Right cardiac atrium (tissue), 5 donors: ENCODE data around the gene GADD45GIP1. TPM values are rescaled to one million over a fixed set of nuclear protein-coding genes. Genes with fewer than 3 reads are reported as not detected.
"Not testable (repeated sequence)": the region's sequence is repeated elsewhere in the genome, so short reads cannot be mapped to it uniquely, and the experiment has no call there.

ENCODE experiments used
- ATAC-seq, 2 donors: fragments of 200-7000 bp; cut with Tn5 transposase; one replicate each; pipeline versions ENCODE4 v1.8.0 to v1.9.1; 2020; ENCODE audit warnings: moderate library complexity in 2 of 2, mild to moderate bottlenecking in 1 of 2
- DNase-seq, 3 donors: peaks; one replicate each; pipeline ENCODE4 v3.0.0-alpha.2; 2020
- H3K27ac ChIP-seq: one replicate; pipeline ENCODE4 v1.5.1; 2013; ENCODE audit warnings: mild to moderate bottlenecking, low read length, control low read depth, moderate library complexity
- H3K27me3 ChIP-seq: one replicate; pipeline ENCODE4 v1.6.1; 2013; ENCODE audit not compliant: control insufficient read depth, insufficient read depth
- H3K4me1 ChIP-seq: one replicate; pipeline ENCODE4 v1.6.1; 2013; ENCODE audit warnings: low read length; ENCODE audit not compliant: control insufficient read depth, insufficient read depth
- H3K4me3 ChIP-seq: one replicate; pipeline ENCODE4 v1.5.1; 2013; ENCODE audit warnings: low read length, control low read depth
- H3K9me3 ChIP-seq: one replicate; pipeline ENCODE4 v1.6.1; 2013; ENCODE audit warnings: low read length; ENCODE audit not compliant: control insufficient read depth
- WGBS: extraction: QIAGEN DNeasy Blood & Tissue Kit; methylation state at CpG from one replicate; pipeline ENCODE4 v1.1.7; 2013; 5-methylcytosine and 5-hydroxymethylcytosine counted together
- intact Hi-C, 4 donors: fragments of 100-400 bp; cut with DNase I; formaldehyde crosslinking; loops; one replicate each; pipeline versions ENCODE4 v1.11.0 to v1.14.0; 2022 to 2023
- polyA plus RNA-seq: library from polyadenylated mRNA; stranded (reverse); fragments of 200-250 nt; gene quantifications from one replicate; pipeline ENCODE4 v1.2.3, GENCODE V29; 2013
- total RNA-seq, 4 donors: library from RNA; stranded (reverse); fragmentation: NEBNext Ultra II Directional; extraction: Animal tissue kit (Norgen Biotek cat#: 25700); gene quantifications; one replicate each; pipeline ENCODE4 v1.2.1, GENCODE V29; 2021
- donor health status: healthy with polysubstance abuse.
- donor health status: DM: no; HTN: yes; CAD: no.
- donor health status: DM: no; HTN: no; CAD: no.
- donor health status: DM: no; HTN: yes; CAD: no; lungs with severe emphysema.
- donor health status: DM: yes; HTN: yes; CAD: no.

GADD45GIP1 gene
- total and polyA plus RNA-seq, 5 donors = 24.3 to 64.5 (median 32.1) TPM

GRCh38 chr19:12959481-12959880 lies 2.5 kb upstream of the GADD45GIP1 start:
- DNase-seq = no peak
- H3K27ac ChIP-seq = no peak overlapping the region
- intact Hi-C loops = no loop called here
- H3K9me3 ChIP-seq = no peaks in the 10 kb centered on the region
- H3K4me1 ChIP-seq = no peaks in the 10 kb centered on the region
- no peaks in the 10 kb centered on the region for H3K27me3 ChIP-seq
- 69% methylated on average over 6 of the region's 6 CpGs for WGBS
- no peak overlapping the region for H3K4me3 ChIP-seq
- ATAC-seq = no peak

DNA sequence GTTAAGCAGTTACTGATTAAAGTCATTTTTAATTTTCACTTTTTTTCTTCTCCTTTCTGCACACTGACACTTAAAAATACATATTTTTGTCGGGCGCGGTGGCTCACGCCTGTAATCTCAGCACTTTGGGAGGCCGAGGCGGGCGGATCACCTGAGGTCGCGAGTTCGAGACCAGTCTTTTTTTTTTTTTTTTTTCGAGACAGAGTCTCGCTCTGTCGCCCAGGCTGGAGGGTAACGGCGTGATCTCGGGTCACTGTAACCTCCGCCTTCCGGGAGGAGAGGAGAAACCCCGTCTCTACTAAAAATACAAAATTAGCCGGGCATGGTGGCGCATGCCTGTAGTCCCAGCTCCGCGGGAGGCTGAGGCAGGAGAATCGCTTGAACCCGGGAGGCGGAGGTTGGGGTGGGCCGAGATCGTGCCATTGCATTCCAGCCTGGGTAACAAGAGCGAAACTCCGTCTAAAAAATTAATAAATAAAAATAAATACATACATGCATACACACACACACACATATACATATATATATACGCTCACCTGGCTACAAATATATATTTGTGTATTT lies 448 bp upstream of the GADD45GIP1 start:
- H3K4me1 ChIP-seq, H3K9me3 ChIP-seq, intact Hi-C loops, H3K27me3 ChIP-seq: not testable (repeated sequence)
- 32% methylated on average over 31 of the region's 31 CpGs for WGBS
- peak in 2 of 3 donors; percentile 59 to 68 for DNase-seq
- peak overlapping the region; percentile 62 for H3K27ac ChIP-seq
- H3K4me3 ChIP-seq = peak overlapping the region; percentile 71
- ATAC-seq = peak in 1 of 2 donors; percentile 6

DNA sequence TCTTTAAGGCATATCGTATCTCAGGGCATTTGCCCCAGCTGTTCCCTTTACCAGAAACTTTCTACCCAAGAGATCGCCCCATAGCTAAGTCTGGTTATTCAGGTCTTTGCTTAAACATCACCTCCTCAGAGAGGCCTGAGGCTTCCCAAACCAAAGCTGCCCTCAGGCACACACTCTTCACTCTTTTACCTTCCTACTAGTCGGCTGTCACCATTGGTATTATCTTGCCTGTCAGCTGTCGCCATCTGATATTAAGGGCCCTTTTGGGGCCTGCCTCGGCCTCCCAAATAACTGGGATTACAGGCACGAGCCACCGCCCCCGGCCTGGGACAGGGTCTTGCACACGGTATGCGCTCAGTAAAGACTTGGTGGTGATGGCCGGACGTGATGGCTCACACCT lies 1.0 kb downstream of the GADD45GIP1 start:
- intact Hi-C loops = no loop called here
- Histone ChIP-seq H3K4me1 (peaks cover 7% of the 10 kb centered on the region), H3K27me3 (no peaks in the 10 kb centered on the region), H3K9me3 (no peaks in the 10 kb centered on the region), H3K4me3 (no peak overlapping the region), H3K27ac (no peak overlapping the region)
- 55% methylated on average over 12 of the region's 12 CpGs for WGBS
- DNase-seq (no peak), ATAC-seq (no peak)

DNA sequence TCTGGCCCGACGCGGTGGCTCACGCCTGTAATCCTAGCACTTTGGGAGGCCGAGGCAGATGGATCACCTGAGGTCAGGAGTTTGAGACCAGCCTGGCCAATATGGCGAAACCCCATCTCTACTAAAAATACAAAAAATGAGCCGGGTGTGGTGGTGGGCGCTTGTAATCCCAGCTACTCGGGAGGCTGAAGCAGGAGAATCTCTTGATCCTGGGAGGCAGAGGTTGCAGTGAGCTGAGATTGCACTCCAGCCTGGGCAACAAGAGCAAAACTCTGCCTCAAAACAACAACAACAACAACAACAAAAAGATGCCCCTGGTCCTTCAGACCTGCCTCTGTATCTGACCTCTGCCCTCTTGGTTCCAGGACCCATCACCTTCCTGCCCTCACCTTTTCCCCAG lies 1.4 kb downstream of the GADD45GIP1 start:
- H3K4me1 ChIP-seq, intact Hi-C loops, H3K9me3 ChIP-seq, ATAC-seq, DNase-seq, H3K4me3 ChIP-seq, H3K27ac ChIP-seq, H3K27me3 ChIP-seq: not testable (repeated sequence)
- WGBS = 86% methylated on average over 9 of the region's 9 CpGs

DNA sequence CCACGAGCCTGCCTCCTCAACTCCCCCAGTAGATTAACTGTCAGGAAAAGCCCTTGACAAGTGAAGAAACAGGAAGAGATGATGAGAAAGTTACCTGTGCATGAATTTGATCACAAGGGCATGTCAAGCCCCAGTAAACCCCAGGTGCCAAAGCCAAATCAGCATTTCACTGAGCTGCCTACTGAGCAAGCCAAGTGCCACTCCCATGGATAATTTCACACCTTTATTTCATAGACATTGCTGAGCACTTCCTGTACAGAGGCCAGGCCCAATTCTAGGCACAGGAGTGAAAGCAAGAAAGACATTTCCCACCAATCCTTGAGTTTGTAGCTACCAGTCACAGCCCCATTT lies 2.4 kb downstream of the GADD45GIP1 start:
- ATAC-seq (no peak), DNase-seq (no peak)
- no peaks in the 10 kb centered on the region for H3K27me3 ChIP-seq
- no peak overlapping the region for H3K27ac ChIP-seq
- H3K9me3 ChIP-seq = no peaks in the 10 kb centered on the region
- WGBS = 13% methylated on average over 1 of the region's 1 CpG
- peaks cover 7% of the 10 kb centered on the region for H3K4me1 ChIP-seq
- H3K4me3 ChIP-seq = no peak overlapping the region
- intact Hi-C loops = no loop called here

GRCh38 chr19:12953799-12954611 lies 3.0 kb downstream of the GADD45GIP1 start:
- Histone ChIP-seq H3K4me1 (peaks cover 7% of the 10 kb centered on the region), H3K9me3 (no peaks in the 10 kb centered on the region), H3K27me3 (no peaks in the 10 kb centered on the region), H3K27ac (peak overlapping the region; percentile 55), H3K4me3 (no peak overlapping the region)
- DNase-seq = no peak
- ATAC-seq = no peak
- 49% methylated on average over 12 of the region's 12 CpGs for WGBS
- intact Hi-C loops = no loop called here

DNA sequence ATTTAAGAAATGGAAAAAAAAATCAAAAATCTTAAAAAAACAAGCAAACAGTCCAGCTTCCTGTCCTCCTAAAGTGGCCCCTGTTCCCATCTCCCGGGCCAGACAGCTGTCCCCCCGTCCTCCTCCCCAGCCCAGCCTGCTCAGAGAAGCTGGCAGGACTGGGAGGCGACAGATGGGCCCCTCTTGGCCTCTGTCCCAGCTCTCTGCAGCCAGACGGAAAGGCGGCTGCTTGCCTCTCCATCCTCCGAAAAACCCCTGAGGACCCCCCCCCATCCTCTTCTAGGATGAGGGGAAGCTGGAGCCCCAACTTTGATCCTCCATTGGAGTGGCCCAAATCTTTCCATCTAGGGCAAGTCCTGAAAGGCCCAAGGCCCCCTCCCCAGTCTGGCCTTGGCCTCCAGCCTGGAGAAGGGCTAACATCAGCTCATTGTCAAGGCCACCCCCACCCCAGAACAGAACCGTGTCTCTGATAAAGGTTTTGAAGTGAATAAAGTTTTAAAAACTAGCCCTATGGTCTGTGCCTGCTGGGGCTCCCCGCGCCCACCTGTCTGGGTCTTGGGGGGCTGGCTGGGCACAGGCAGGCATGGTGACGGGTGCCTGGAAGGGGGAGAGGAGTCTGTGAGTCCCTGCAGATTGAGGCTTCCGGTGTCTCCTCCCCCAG lies 3.8 kb downstream of the GADD45GIP1 start:
- no peaks in the 10 kb centered on the region for H3K27me3 ChIP-seq
- H3K4me1 ChIP-seq = peaks cover 7% of the 10 kb centered on the region
- ATAC-seq (peak; percentile 19 to 49), DNase-seq (peak; percentile 72 to 81 (median 78))
- no peaks in the 10 kb centered on the region for H3K9me3 ChIP-seq
- H3K27ac ChIP-seq = peak overlapping the region; percentile 55
- no peak overlapping the region for H3K4me3 ChIP-seq
- intact Hi-C loops = no loop called here
- 24% methylated on average over 11 of the region's 11 CpGs for WGBS

- intact Hi-C loops = no loop called here
- DNase-seq = peak in 1 of 3 donors; percentile 47
- no peaks in the 10 kb centered on the region for H3K27me3 ChIP-seq
Observed at GRCh38 chr19:12952488-12953137, 4.4 kb downstream of the GADD45GIP1 start.

GRCh38 chr19:12952050-12952449 lies 5.0 kb downstream of the GADD45GIP1 start:
- H3K4me1 ChIP-seq, H3K27ac ChIP-seq, DNase-seq, H3K4me3 ChIP-seq, H3K9me3 ChIP-seq, ATAC-seq, H3K27me3 ChIP-seq, intact Hi-C loops: not testable (repeated sequence)
- WGBS = 91% methylated on average over 6 of the region's 6 CpGs

More at GRCh38 chr19:12952488-12953137, 4.4 kb downstream of the GADD45GIP1 start:
- Histone ChIP-seq H3K9me3 (no peaks in the 10 kb centered on the region), H3K4me1 (peaks cover 7% of the 10 kb centered on the region), H3K27ac (peak overlapping the region; percentile 9), H3K4me3 (no peak overlapping the region)
- 43% methylated on average over 12 of the region's 12 CpGs for WGBS
- ATAC-seq = peak in 1 of 2 donors; percentile 44

DNA sequence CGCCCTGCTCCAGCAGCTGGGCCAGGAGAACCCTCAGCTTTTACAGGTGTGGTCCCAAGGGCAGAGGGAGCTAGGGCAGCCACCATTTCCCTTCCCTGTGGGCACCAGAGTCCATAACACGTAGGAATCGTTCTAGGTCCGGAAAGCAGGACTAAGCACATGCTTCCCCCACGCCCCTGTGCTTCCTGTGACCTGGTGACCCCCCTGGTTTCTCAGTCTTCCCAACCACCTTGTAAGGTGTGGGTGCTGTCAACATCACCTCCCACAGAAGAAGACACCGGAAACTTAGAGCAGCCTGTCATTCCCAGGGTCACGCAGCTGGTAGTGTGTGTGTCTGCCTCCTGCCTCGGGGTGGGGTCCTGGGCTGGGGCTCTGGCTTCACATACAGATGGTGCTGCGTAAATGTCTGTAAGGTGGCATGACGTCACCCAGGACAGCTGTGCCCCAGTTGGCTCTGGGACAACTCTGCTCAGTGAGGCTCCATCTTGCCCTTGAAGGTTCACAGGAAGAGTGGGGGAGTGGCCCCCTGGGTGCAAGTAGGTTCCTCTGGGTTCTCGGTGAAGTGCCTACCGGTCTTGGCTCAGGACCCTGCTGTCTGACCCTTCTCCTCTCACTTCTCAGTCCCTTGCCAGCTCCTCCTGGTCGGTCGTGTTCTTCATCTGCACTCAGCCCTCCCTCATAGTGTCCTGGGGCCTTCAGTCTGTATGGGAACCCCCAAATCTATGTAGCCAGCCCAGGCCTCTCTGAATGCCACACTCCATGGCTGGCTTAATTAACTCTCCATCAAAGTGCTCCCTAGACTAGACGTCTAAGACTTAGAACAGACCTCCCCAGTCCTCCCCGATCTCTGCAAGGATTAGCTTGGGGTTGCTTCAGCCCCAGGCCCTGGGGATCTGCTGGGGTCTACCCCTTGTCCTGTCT lies 7.4 kb downstream of the GADD45GIP1 start:
- no peaks in the 10 kb centered on the region for H3K9me3 ChIP-seq
- peaks cover 7% of the 10 kb centered on the region for H3K4me1 ChIP-seq
- no peak overlapping the region for H3K27ac ChIP-seq
- intact Hi-C loops = no loop called here
- ATAC-seq = no peak
- peak in 1 of 3 donors; percentile 56 for DNase-seq
- H3K4me3 ChIP-seq = no peak overlapping the region
- WGBS = 77% methylated on average over 16 of the region's 16 CpGs
- no peaks in the 10 kb centered on the region for H3K27me3 ChIP-seq
